ENCODE measurements around the gene CD22.

DNA sequence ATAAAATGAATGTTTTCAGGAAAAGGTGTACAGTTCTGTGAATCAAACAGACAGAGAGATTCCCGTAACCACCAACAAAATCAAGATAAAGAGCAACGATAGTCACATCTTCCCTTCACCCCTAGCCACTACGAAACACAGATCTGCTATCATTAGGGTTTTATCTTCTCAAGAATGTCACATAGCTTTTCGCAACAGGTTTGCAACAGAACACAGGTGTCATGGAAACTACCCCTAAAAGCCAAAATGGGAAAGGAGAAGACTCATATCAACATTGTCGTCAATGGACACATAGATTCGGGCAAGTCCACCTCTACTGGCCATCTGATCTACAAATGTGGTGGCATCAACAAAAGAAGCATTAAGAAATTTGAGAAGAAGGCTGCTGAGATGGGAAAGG, 52.9 kb downstream of the CD22 start:
- TF ChIP-seq, protein P1, sequence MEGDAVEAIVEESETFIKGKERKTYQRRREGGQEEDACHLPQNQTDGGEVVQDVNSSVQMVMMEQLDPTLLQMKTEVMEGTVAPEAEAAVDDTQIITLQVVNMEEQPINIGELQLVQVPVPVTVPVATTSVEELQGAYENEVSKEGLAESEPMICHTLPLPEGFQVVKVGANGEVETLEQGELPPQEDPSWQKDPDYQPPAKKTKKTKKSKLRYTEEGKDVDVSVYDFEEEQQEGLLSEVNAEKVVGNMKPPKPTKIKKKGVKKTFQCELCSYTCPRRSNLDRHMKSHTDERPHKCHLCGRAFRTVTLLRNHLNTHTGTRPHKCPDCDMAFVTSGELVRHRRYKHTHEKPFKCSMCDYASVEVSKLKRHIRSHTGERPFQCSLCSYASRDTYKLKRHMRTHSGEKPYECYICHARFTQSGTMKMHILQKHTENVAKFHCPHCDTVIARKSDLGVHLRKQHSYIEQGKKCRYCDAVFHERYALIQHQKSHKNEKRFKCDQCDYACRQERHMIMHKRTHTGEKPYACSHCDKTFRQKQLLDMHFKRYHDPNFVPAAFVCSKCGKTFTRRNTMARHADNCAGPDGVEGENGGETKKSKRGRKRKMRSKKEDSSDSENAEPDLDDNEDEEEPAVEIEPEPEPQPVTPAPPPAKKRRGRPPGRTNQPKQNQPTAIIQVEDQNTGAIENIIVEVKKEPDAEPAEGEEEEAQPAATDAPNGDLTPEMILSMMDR (IDR thresholded peaks at IDR 0.05) = no peak
- TF ChIP-seq POLR2A (IDR thresholded peaks at IDR 0.05) = no peak
- TF ChIP-seq EP300 (IDR thresholded peaks at IDR 0.05) = no peak
- no peak for TF ChIP-seq POLR2AphosphoS5 (IDR thresholded peaks at IDR 0.05)

Data from sigmoid colon (tissue), 4 donors.